HepG2 (cell line): Measurements from ENCODE around the gene GDPGP1. TPM values are rescaled to one million over a fixed set of nuclear protein-coding genes. Genes with fewer than 3 reads are reported as not detected.

Experiments
- ATAC-seq: fragments of 200-7000 bp; cut with Tn5 transposase; 3 replicates; pipeline ENCODE4 v1.9.1; 2020; ENCODE audit warnings: mild to moderate bottlenecking, moderate library complexity
- BruUV-seq: library from RNA; stranded (reverse); fragments of 400-500 nt; replicated peaks from 2 replicates; lab custom pipeline; 2021; lab: Mats Ljungman, UMichigan
- CTCF ChIA-PET: fragments of 300-600 bp; formaldehyde crosslinking; extraction: SDS; loops from one replicate; lab custom pipeline; 2021; ENCODE audit warnings: low total read pairs, inconsistent platforms, low intra/inter-chr PET ratio; lab: Yijun Ruan, JAX
- POLR2A ChIA-PET: fragments of 350-600 bp; sonication (Branson Sonifier 250); formaldehyde crosslinking; loops from one replicate; lab custom pipeline; 2020; ENCODE audit warnings: antibody characterized with exemption, inconsistent platforms; lab: Yijun Ruan, JAX
- DNase-seq: peaks from one replicate; pipeline ENCODE4 v3.0.0-alpha.2; 2015; ENCODE audit warnings: low spot score
- FAIRE-seq: peaks from 3 replicates; lab custom pipeline; 2011; peaks lifted over from hg19 to GRCh38; lab: Jason Lieb, UNC
- H2AFZ ChIP-seq: one replicate; pipeline ENCODE4 v1.6.1; 2011; ENCODE audit warnings: low read length, inconsistent platforms
- H3K27ac ChIP-seq: fragments of 300-600 bp; 3 replicates; pipeline ENCODE4 v1.8.0; 2011; ENCODE audit warnings: mixed run types, mild to moderate bottlenecking, mixed read lengths, low read length, inconsistent platforms; ENCODE audit not compliant: insufficient read depth; ENCODE audit errors: extremely low read length
- H3K27me3 ChIP-seq, 2 experiments: fragments of 200-600 bp in 1 of 2; 2 replicates in 1 of 2; 3 replicates in 1 of 2; pipeline versions ENCODE4 v1.6.0 to v1.8.0; 2011; ENCODE audit warnings: low read length in 2 of 2, mild to moderate bottlenecking in 2 of 2, moderate library complexity in 2 of 2, inconsistent platforms in 1 of 2; ENCODE audit not compliant: insufficient read depth in 2 of 2, control insufficient read depth in 1 of 2
- H3K36me3 ChIP-seq, 2 experiments: fragments of 200-600 bp in 1 of 2; replicated peaks in 1 of 2; 2 replicates in 1 of 2; 3 replicates in 1 of 2; pipeline versions ENCODE4 v1.5.1 to v1.8.0; 2011; ENCODE audit warnings: low read length in 2 of 2, inconsistent platforms in 1 of 2; ENCODE audit not compliant: insufficient read depth in 2 of 2, control insufficient read depth in 1 of 2
- H3K4me1 ChIP-seq: 2 replicates; pipeline ENCODE4 v1.5.1; 2012; ENCODE audit warnings: low read length, inconsistent platforms; ENCODE audit not compliant: insufficient read depth
- H3K4me2 ChIP-seq: 2 replicates; pipeline ENCODE4 v1.6.0; 2011; ENCODE audit warnings: low read depth, low read length, inconsistent platforms
- H3K4me3 ChIP-seq, 3 experiments: fragments of 200-600 bp in 1 of 3; sonication (generic), shearing (Covaris generic) in 1 of 3; replicated peaks in 1 of 3; 2 replicates each; pipeline ENCODE4 v1.5.1; 2011 to 2016; ENCODE audit warnings: low read length in 3 of 3, inconsistent platforms in 2 of 3, low read depth in 2 of 3, mild to moderate bottlenecking in 2 of 3, control low read depth in 1 of 3, mixed read lengths in 1 of 3; ENCODE audit not compliant: insufficient read depth in 1 of 3
- H3K79me2 ChIP-seq: one replicate; pipeline ENCODE4 v1.6.1; 2011; ENCODE audit warnings: low read length, inconsistent platforms; ENCODE audit not compliant: insufficient read depth
- H3K9ac ChIP-seq: 2 replicates; pipeline ENCODE4 v1.6.0; 2011; ENCODE audit warnings: mild to moderate bottlenecking, low read depth, low read length, inconsistent platforms; ENCODE audit not compliant: insufficient read depth
- H3K9me3 ChIP-seq: 2 replicates; pipeline ENCODE4 v1.5.1; 2012; ENCODE audit warnings: mild to moderate bottlenecking, low read length
- H4K20me1 ChIP-seq: 2 replicates; pipeline ENCODE4 v1.6.0; 2011; ENCODE audit warnings: inconsistent platforms, mild to moderate bottlenecking, low read length, moderate library complexity; ENCODE audit not compliant: insufficient read depth
- MZF1 ChIP-seq: sonication (generic); formaldehyde crosslinking; IDR thresholded peaks from 2 replicates; pipeline ENCODE4 v1.8.1; 2023; ENCODE audit warnings: mild to moderate bottlenecking, missing genetic modification reagents, borderline replicate concordance
- NFYC ChIP-seq: IDR thresholded peaks from 2 replicates; pipeline ENCODE4 v1.6.1; 2016; ENCODE audit warnings: missing genetic modification reagents, missing compliant biosample characterization
- PAF1 ChIP-seq: IDR thresholded peaks from 2 replicates; pipeline ENCODE4 v1.6.1; 2016; ENCODE audit warnings: missing genetic modification reagents, missing compliant biosample characterization
- PHF21A ChIP-seq: sonication (generic); formaldehyde crosslinking; IDR thresholded peaks from 2 replicates; pipeline ENCODE4 v1.5.0; 2020; ENCODE audit warnings: mild to moderate bottlenecking, missing genetic modification reagents
- ZNF282 ChIP-seq: fragments of 450-650 bp; IDR thresholded peaks from 2 replicates; pipeline ENCODE4 v1.6.1; 2018; ENCODE audit not compliant: partially characterized antibody
- ZNF331 ChIP-seq: sonication (generic); formaldehyde crosslinking; IDR thresholded peaks from 2 replicates; pipeline ENCODE4 v1.4.0; 2020; ENCODE audit warnings: missing genetic modification reagents
- WGBS: methylation state at CpG from one replicate; pipeline ENCODE4 v1.1.6; 2017; ENCODE audit warnings: low lambda C conversion rate; 5-methylcytosine and 5-hydroxymethylcytosine counted together
- in situ Hi-C: cut with HindIII; loops from 2 replicates; pipeline ENCODE4 v1.10.0; 2017; ENCODE audit warnings: low pct_unique_long_range_greater_than_20kb; ENCODE audit not compliant: extremely low pct_ligation_motif_present
- intact Hi-C: fragments of 100-400 bp; cut with micrococcal nuclease; formaldehyde crosslinking; loops from one replicate; pipeline ENCODE4 v1.10.0; 2022; ENCODE audit not compliant: unreplicated experiment
- polyA plus RNA-seq, 8 experiments: library from polyadenylated mRNA; depleted of rRNA in 3 of 8; stranded (reverse) in 7 of 8; unstranded in 1 of 8; fragments of >200 nt; fragmentation: Illumina TruSeq in 4 of 8; extraction: Trizol in 4 of 8; gene quantifications; 2 replicates each; pipeline versions ENCODE4 v1.2.1 to v1.2.3, GENCODE V29; 2011 to 2016; ENCODE audit warnings: low read depth in 4 of 8, missing spikeins in 1 of 8, mixed read lengths in 1 of 8; ENCODE audit not compliant: insufficient read depth in 1 of 8
- total RNA-seq, 5 experiments: library from RNA; depleted of rRNA; stranded (reverse); fragments of >200 nt; fragmentation: Illumina TruSeq; extraction: Trizol; gene quantifications; 2 replicates each; pipeline ENCODE4 v1.2.3, GENCODE V29; 2016; ENCODE audit warnings: low read depth in 1 of 5
- TF ChIP-seq, protein P1 (sequence below): sonication (generic); formaldehyde crosslinking; IDR thresholded peaks from 2 replicates; pipeline ENCODE4 v1.4.0; 2020; ENCODE audit warnings: missing genetic modification reagents
- TF ChIP-seq, protein P2 (sequence below): sonication (generic); formaldehyde crosslinking; IDR thresholded peaks from 2 replicates; pipeline ENCODE4 v1.4.0; 2020; ENCODE audit warnings: missing genetic modification reagents
- TF ChIP-seq, protein P3 (sequence below), 2 experiments: fragments of 450-650 bp in 1 of 2; sonication (generic) in 1 of 2; formaldehyde crosslinking in 1 of 2; IDR thresholded peaks; 2 replicates each; pipeline versions ENCODE4 v1.6.1 to v1.8.0; 2016 to 2022; ENCODE audit warnings: antibody characterized with exemption in 1 of 2, mild to moderate bottlenecking in 1 of 2, missing genetic modification reagents in 1 of 2

Gene GDPGP1
- total and polyA plus RNA-seq, 2 of the 13 experiments (the other 11 are each of a cell fraction or from before 2014, with no cell fraction given), result 1.5 to 4.3 TPM

DNA sequence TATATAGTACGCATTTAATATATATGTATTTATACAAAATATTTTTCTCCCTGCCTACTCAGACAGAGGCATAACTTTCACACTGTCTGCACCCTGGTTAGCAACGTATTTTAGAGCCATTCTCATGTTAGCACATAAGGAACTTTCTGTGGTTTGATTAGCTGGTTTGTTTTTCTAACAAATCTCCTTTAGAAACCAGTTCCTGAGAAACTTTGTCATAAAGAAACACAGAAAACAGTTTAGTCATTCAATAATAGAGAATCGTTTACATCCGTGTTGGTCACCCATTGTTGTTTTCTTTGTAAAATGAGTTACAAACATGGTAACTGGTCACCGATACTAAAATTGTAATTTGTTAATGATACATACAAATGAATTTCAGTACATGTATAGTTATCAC, 25.5 kb downstream of the GDPGP1 start:
- H3K27me3 ChIP-seq, result no peaks in the 10 kb centered on the region
- in situ Hi-C loops, result no loop called here
- no peak overlapping the region for H3K9ac ChIP-seq
- no peaks in the 10 kb centered on the region for H3K79me2 ChIP-seq
- no peaks in the 10 kb centered on the region for H4K20me1 ChIP-seq
- H2AFZ ChIP-seq, result no peak overlapping the region
- no peak overlapping the region for H3K4me3 ChIP-seq
- H3K36me3 ChIP-seq, result no peaks in the 10 kb centered on the region
- no TSS peak for BruUV-seq
- no peak for FAIRE-seq
- no peak for DNase-seq
- H3K27ac ChIP-seq, result no peak overlapping the region
- CTCF ChIA-PET, result no interaction called here
- 78% methylated on average over 5 of the region's 5 CpGs for WGBS
- intact Hi-C loops, result no loop called here
- ATAC-seq, result no peak
- POLR2A ChIA-PET, result no interaction called here
- no peak overlapping the region for H3K4me2 ChIP-seq
- H3K9me3 ChIP-seq, result no peaks in the 10 kb centered on the region
- peaks cover 31% of the 10 kb centered on the region for H3K4me1 ChIP-seq
- TF ChIP-seq, protein P1, sequence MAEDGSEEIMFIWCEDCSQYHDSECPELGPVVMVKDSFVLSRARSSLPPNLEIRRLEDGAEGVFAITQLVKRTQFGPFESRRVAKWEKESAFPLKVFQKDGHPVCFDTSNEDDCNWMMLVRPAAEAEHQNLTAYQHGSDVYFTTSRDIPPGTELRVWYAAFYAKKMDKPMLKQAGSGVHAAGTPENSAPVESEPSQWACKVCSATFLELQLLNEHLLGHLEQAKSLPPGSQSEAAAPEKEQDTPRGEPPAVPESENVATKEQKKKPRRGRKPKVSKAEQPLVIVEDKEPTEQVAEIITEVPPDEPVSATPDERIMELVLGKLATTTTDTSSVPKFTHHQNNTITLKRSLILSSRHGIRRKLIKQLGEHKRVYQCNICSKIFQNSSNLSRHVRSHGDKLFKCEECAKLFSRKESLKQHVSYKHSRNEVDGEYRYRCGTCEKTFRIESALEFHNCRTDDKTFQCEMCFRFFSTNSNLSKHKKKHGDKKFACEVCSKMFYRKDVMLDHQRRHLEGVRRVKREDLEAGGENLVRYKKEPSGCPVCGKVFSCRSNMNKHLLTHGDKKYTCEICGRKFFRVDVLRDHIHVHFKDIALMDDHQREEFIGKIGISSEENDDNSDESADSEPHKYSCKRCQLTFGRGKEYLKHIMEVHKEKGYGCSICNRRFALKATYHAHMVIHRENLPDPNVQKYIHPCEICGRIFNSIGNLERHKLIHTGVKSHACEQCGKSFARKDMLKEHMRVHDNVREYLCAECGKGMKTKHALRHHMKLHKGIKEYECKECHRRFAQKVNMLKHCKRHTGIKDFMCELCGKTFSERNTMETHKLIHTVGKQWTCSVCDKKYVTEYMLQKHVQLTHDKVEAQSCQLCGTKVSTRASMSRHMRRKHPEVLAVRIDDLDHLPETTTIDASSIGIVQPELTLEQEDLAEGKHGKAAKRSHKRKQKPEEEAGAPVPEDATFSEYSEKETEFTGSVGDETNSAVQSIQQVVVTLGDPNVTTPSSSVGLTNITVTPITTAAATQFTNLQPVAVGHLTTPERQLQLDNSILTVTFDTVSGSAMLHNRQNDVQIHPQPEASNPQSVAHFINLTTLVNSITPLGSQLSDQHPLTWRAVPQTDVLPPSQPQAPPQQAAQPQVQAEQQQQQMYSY (CRISPR knock-in tag), result no peak
- TF ChIP-seq, protein P2, sequence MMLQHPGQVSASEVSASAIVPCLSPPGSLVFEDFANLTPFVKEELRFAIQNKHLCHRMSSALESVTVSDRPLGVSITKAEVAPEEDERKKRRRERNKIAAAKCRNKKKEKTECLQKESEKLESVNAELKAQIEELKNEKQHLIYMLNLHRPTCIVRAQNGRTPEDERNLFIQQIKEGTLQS (CRISPR knock-in tag), result no peak
- TF ChIP-seq MZF1 (no peak), PAF1 (CRISPR knock-in tag) (no peak), PHF21A (CRISPR knock-in tag) (no peak), NFYC (CRISPR knock-in tag) (no peak), ZNF331 (CRISPR knock-in tag) (no peak), ZNF282 (no peak)
- TF ChIP-seq, protein P3, sequence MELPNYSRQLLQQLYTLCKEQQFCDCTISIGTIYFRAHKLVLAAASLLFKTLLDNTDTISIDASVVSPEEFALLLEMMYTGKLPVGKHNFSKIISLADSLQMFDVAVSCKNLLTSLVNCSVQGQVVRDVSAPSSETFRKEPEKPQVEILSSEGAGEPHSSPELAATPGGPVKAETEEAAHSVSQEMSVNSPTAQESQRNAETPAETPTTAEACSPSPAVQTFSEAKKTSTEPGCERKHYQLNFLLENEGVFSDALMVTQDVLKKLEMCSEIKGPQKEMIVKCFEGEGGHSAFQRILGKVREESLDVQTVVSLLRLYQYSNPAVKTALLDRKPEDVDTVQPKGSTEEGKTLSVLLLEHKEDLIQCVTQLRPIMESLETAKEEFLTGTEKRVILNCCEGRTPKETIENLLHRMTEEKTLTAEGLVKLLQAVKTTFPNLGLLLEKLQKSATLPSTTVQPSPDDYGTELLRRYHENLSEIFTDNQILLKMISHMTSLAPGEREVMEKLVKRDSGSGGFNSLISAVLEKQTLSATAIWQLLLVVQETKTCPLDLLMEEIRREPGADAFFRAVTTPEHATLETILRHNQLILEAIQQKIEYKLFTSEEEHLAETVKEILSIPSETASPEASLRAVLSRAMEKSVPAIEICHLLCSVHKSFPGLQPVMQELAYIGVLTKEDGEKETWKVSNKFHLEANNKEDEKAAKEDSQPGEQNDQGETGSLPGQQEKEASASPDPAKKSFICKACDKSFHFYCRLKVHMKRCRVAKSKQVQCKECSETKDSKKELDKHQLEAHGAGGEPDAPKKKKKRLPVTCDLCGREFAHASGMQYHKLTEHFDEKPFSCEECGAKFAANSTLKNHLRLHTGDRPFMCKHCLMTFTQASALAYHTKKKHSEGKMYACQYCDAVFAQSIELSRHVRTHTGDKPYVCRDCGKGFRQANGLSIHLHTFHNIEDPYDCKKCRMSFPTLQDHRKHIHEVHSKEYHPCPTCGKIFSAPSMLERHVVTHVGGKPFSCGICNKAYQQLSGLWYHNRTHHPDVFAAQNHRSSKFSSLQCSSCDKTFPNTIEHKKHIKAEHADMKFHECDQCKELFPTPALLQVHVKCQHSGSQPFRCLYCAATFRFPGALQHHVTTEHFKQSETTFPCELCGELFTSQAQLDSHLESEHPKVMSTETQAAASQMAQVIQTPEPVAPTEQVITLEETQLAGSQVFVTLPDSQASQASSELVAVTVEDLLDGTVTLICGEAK (IDR thresholded peaks at IDR 0.05), result no peak
- TF ChIP-seq, protein P3 (CRISPR knock-in tag; IDR thresholded peaks at IDR 0.05), result no peak
